ENCODE data around the gene SCAPER.

GRCh38 chr15:76674883-76675282 is 230.3 kb downstream of the SCAPER start:
- no peak for TF ChIP-seq CTCF (IDR thresholded peaks at IDR 0.05; ENCODE audit: low read depth, low read length, missing input control)
- TF ChIP-seq HNF4A (conservative IDR thresholded peaks at IDR 0.05) = no peak
- no peak for TF ChIP-seq RAD21 (IDR thresholded peaks at IDR 0.05)
- no peak for TF ChIP-seq ZBTB33 (IDR thresholded peaks at IDR 0.05)
- TF ChIP-seq SP1 (IDR thresholded peaks at IDR 0.05) = no peak
- no peak for TF ChIP-seq TAF1 (conservative IDR thresholded peaks at IDR 0.05)
- no peak for TF ChIP-seq JUND (IDR thresholded peaks at IDR 0.05)
- no peak for TF ChIP-seq MAX (IDR thresholded peaks at IDR 0.05)
- TF ChIP-seq REST (IDR thresholded peaks at IDR 0.05) = no peak
- no peak for TF ChIP-seq YY1 (IDR thresholded peaks at IDR 0.05)
- no peak for TF ChIP-seq FOXA1 (IDR thresholded peaks at IDR 0.05)
